T-helper 1 cell treated with Interleukin-12 subunit alpha and Interleukin-12 subunit beta and Interleukin-4 antibody, amounts not matched to agents 30 μg/mL and 1 μg/mL, for 36 hours (primary cell): ENCODE data around the gene CLDND1.

Source experiments
- H3K27ac Mint-ChIP-seq: one replicate; pipeline ENCODE4 v1.8.0; 2021; ENCODE audit warnings: mild to moderate bottlenecking, mixed read lengths
- H3K27me3 Mint-ChIP-seq: one replicate; pipeline ENCODE4 v1.8.0; 2021; ENCODE audit warnings: low read depth, mixed read lengths
- H3K36me3 Mint-ChIP-seq: one replicate; pipeline ENCODE4 v1.8.0; 2021; ENCODE audit warnings: low read depth, mixed read lengths
- H3K4me1 Mint-ChIP-seq: one replicate; pipeline ENCODE4 v1.8.0; 2021; ENCODE audit warnings: low read depth, mixed read lengths
- H3K4me3 Mint-ChIP-seq: one replicate; pipeline ENCODE4 v1.8.0; 2021; ENCODE audit warnings: mild to moderate bottlenecking, moderate library complexity, mixed read lengths
- H3K9me3 Mint-ChIP-seq: one replicate; pipeline ENCODE4 v1.8.0; 2021; ENCODE audit warnings: mixed read lengths

Gene CLDND1

GRCh38 chr3:98536456-98537017 lies 13.8 kb upstream of the CLDND1 start:
- H3K4me1 Mint-ChIP-seq = peaks cover 51% of the 10 kb centered on the region
- H3K27ac Mint-ChIP-seq = peak overlapping the region; percentile 71
- H3K36me3 Mint-ChIP-seq = peaks cover 26% of the 10 kb centered on the region
- H3K9me3 Mint-ChIP-seq = no peaks in the 10 kb centered on the region
- H3K27me3 Mint-ChIP-seq = no peaks in the 10 kb centered on the region
- peak overlapping the region; percentile 62 for H3K4me3 Mint-ChIP-seq

- peaks cover 56% of the 10 kb centered on the region for H3K4me1 Mint-ChIP-seq
- H3K9me3 Mint-ChIP-seq = no peaks in the 10 kb centered on the region
- H3K27ac Mint-ChIP-seq = no peak overlapping the region
Observed at GRCh38 chr3:98534734-98535133, 12.0 kb upstream of the CLDND1 start.

GRCh38 chr3:98534168-98534567 lies 11.5 kb upstream of the CLDND1 start:
- no peaks in the 10 kb centered on the region for H3K9me3 Mint-ChIP-seq
- no peak overlapping the region for H3K27ac Mint-ChIP-seq
- peaks cover 33% of the 10 kb centered on the region for H3K36me3 Mint-ChIP-seq
- peak overlapping the region; percentile 77 for H3K4me3 Mint-ChIP-seq
- peaks cover 56% of the 10 kb centered on the region for H3K4me1 Mint-ChIP-seq
- H3K27me3 Mint-ChIP-seq = no peaks in the 10 kb centered on the region

More at GRCh38 chr3:98534734-98535133, 12.0 kb upstream of the CLDND1 start:
- H3K36me3 Mint-ChIP-seq = peaks cover 34% of the 10 kb centered on the region
- H3K27me3 Mint-ChIP-seq = no peaks in the 10 kb centered on the region
- peak overlapping the region; percentile 28 for H3K4me3 Mint-ChIP-seq

DNA sequence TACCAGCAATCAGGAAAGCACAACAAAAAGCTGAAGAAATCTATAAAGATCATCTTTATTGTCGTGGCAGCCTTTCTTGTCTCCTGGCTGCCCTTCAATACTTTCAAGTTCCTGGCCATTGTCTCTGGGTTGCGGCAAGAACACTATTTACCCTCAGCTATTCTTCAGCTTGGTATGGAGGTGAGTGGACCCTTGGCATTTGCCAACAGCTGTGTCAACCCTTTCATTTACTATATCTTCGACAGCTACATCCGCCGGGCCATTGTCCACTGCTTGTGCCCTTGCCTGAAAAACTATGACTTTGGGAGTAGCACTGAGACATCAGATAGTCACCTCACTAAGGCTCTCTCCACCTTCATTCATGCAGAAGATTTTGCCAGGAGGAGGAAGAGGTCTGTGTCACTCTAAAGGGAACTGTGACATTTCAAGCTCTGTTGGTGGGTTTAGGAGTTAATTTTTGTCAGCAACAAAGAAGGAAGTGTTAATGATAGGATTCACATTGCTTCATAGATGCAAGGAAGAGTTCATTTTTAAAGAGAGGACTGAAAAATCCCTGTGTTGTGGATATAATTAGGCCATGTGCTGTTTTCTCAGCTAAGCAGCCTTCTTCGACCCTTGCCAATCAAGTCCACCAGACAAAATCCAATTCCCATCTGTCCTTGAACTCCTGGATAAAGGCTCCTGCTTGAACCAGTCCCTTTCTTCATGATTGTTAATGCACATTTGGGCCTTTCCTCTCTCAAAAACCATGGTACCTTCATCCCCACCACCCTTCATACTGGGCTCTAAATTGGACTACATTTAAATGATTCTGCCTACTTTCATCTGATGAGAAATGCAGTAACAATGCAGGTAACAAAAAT lies 10.2 kb upstream of the CLDND1 start:
- Mint-ChIP-seq H3K27me3 (no peaks in the 10 kb centered on the region), H3K4me1 (peaks cover 56% of the 10 kb centered on the region), H3K27ac (peak overlapping the region; percentile 83), H3K9me3 (no peaks in the 10 kb centered on the region), H3K36me3 (peaks cover 32% of the 10 kb centered on the region), H3K4me3 (peak overlapping the region; percentile 77)

- no peaks in the 10 kb centered on the region for H3K27me3 Mint-ChIP-seq
- peak overlapping the region; percentile 83 for H3K27ac Mint-ChIP-seq
- H3K4me1 Mint-ChIP-seq = peaks cover 59% of the 10 kb centered on the region
Observed at GRCh38 chr3:98532275-98532637, 9.6 kb upstream of the CLDND1 start.

DNA sequence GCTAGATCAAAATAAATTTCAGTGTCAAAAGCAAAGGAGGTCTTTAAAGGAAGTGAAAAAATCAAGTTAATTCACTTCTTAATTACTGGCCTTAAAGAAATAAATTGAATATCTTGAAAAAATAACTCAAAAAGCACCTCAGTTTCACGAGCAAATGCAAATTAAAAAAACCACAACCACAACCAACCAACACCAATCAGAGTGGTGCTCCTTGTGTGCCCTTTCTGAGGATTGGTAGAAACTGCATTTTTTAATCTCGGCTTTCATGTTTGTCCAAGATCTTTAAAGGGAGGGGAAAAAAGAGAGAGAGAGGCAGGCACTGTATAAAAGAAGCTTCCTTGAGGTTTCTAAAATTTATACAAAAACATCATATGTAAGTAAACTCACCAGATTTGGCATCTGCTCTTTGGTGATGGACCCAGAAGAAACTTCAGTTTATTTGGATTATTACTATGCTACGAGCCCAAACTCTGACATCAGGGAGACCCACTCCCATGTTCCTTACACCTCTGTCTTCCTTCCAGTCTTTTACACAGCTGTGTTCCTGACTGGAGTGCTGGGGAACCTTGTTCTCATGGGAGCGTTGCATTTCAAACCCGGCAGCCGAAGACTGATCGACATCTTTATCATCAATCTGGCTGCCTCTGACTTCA lies 9.0 kb upstream of the CLDND1 start, which contains the start of gene GPR15:
GPR15 (plus strand) TSS at position 357 of the 653 bp plus-strand sequence; CDS start at position 413, 56 bp downstream.
- peaks cover 57% of the 10 kb centered on the region for H3K4me1 Mint-ChIP-seq
- H3K27ac Mint-ChIP-seq = peak within 1 kb of the TSS; percentile 83
- peaks cover 32% of the 10 kb centered on the region for H3K36me3 Mint-ChIP-seq
- no peaks in the 10 kb centered on the region for H3K27me3 Mint-ChIP-seq
- H3K9me3 Mint-ChIP-seq = no peaks in the 10 kb centered on the region
- peak within 1 kb of the TSS; percentile 77 for H3K4me3 Mint-ChIP-seq

More at GRCh38 chr3:98532275-98532637, 9.6 kb upstream of the CLDND1 start:
- Mint-ChIP-seq H3K36me3 (peaks cover 32% of the 10 kb centered on the region), H3K9me3 (no peaks in the 10 kb centered on the region), H3K4me3 (peak overlapping the region; percentile 77)

GRCh38 chr3:98530676-98531075 lies 8.0 kb upstream of the CLDND1 start:
- H3K36me3 Mint-ChIP-seq = peaks cover 35% of the 10 kb centered on the region
- H3K4me1 Mint-ChIP-seq = peaks cover 53% of the 10 kb centered on the region
- peak overlapping the region; percentile 54 for H3K27ac Mint-ChIP-seq

GRCh38 chr3:98529856-98530459 lies 7.3 kb upstream of the CLDND1 start:
- Mint-ChIP-seq H3K27me3 (no peaks in the 10 kb centered on the region), H3K36me3 (peaks cover 38% of the 10 kb centered on the region), H3K4me3 (peak overlapping the region; percentile 65), H3K4me1 (peaks cover 60% of the 10 kb centered on the region), H3K27ac (peak overlapping the region; percentile 79), H3K9me3 (no peaks in the 10 kb centered on the region)

More at GRCh38 chr3:98530676-98531075, 8.0 kb upstream of the CLDND1 start:
- Mint-ChIP-seq H3K4me3 (peak overlapping the region; percentile 61), H3K27me3 (no peaks in the 10 kb centered on the region), H3K9me3 (no peaks in the 10 kb centered on the region)

GRCh38 chr3:98528474-98529346 lies 6.0 kb upstream of the CLDND1 start:
- H3K27me3 Mint-ChIP-seq = no peaks in the 10 kb centered on the region
- H3K9me3 Mint-ChIP-seq = no peaks in the 10 kb centered on the region
- H3K36me3 Mint-ChIP-seq = peaks cover 42% of the 10 kb centered on the region
- H3K4me3 Mint-ChIP-seq = peak overlapping the region; percentile 10
- H3K27ac Mint-ChIP-seq = peak overlapping the region; percentile 58
- H3K4me1 Mint-ChIP-seq = peaks cover 67% of the 10 kb centered on the region

DNA sequence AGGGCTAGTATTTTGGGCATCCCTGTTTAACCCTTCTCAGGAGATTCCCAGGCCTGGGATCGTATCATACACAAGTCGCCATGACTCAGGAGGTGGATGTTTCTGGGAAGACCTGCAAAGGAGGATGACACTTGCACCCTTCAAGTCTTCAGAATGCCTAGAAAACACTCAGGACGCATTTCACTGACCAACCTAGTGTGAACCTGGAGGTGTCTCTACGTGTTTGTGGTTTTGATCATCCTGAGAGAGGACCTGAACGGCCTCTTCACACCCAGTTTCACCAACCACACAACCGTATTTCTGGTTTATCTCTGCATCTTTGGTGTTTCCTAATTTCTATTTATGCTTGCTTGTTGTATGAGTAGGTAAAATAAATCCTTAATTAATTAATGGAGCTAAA lies 2.8 kb upstream of the CLDND1 start:
- H3K27me3 Mint-ChIP-seq = no peaks in the 10 kb centered on the region

GRCh38 chr3:98521897-98522543 lies 682 bp downstream of the CLDND1 start:
- peak overlapping the region; percentile 97 for H3K4me3 Mint-ChIP-seq
- peaks cover 60% of the 10 kb centered on the region for H3K36me3 Mint-ChIP-seq
- H3K4me1 Mint-ChIP-seq = peaks cover 64% of the 10 kb centered on the region
- peak overlapping the region; percentile 92 for H3K27ac Mint-ChIP-seq
- no peaks in the 10 kb centered on the region for H3K27me3 Mint-ChIP-seq
- H3K9me3 Mint-ChIP-seq = no peaks in the 10 kb centered on the region

More for the DNA sequence above, 2.8 kb upstream of the CLDND1 start:
- H3K36me3 Mint-ChIP-seq = peaks cover 35% of the 10 kb centered on the region
- H3K27ac Mint-ChIP-seq = peak overlapping the region; percentile 78
- H3K9me3 Mint-ChIP-seq = no peaks in the 10 kb centered on the region
- no peak overlapping the region for H3K4me3 Mint-ChIP-seq
- H3K4me1 Mint-ChIP-seq = peaks cover 52% of the 10 kb centered on the region

- Mint-ChIP-seq H3K9me3 (no peaks in the 10 kb centered on the region), H3K27me3 (no peaks in the 10 kb centered on the region), H3K36me3 (peaks cover 72% of the 10 kb centered on the region), H3K4me3 (peak overlapping the region; percentile 97), H3K4me1 (peaks cover 66% of the 10 kb centered on the region), H3K27ac (peak overlapping the region; percentile 78)
Observed at GRCh38 chr3:98519351-98519750, 3.4 kb downstream of the CLDND1 start.

GRCh38 chr3:98518816-98519215 lies 3.9 kb downstream of the CLDND1 start:
- peak overlapping the region; percentile 78 for H3K27ac Mint-ChIP-seq

More at GRCh38 chr3:98518816-98519215, 3.9 kb downstream of the CLDND1 start:
- H3K27me3 Mint-ChIP-seq = no peaks in the 10 kb centered on the region
- peaks cover 67% of the 10 kb centered on the region for H3K4me1 Mint-ChIP-seq
- H3K4me3 Mint-ChIP-seq = peak overlapping the region; percentile 97
- peaks cover 73% of the 10 kb centered on the region for H3K36me3 Mint-ChIP-seq
- no peaks in the 10 kb centered on the region for H3K9me3 Mint-ChIP-seq
